CD4-positive, alpha-beta T cell treated with Interleukin-15 for 1 hour (primary cell): Measurements from ENCODE around the gene ANKRD35.
A peak's percentile ranks its signal among the peaks of the same experiment; 100 is the strongest.
"Not testable (repeated sequence)": the region's sequence is repeated elsewhere in the genome, so short reads cannot be mapped to it uniquely, and the experiment has no call there.

Experiments used
- DNase-seq: peaks from one replicate; pipeline ENCODE4 v3.0.0-alpha.2; 2020

Gene ANKRD35

DNA sequence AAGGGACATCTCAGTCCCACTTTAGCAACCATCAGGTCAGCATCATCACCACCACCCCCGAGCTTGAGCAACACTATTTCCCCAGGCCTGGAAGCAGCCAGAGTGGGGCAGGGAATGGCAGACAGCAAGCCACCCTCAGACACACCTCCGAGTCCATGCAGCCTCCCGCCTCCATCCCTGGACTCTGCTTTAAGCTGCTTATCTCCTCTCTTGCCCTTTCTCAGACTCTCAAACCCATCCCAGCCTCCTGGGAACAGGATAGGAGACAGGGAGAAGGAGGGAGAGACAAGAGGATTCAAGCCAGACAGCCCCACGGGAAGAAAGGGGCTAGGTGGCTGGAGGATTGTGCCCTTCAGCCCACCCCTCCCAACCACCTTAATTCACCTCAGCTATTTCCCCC is 28.5 kb downstream of the ANKRD35 start:
- no peak for DNase-seq

DNA sequence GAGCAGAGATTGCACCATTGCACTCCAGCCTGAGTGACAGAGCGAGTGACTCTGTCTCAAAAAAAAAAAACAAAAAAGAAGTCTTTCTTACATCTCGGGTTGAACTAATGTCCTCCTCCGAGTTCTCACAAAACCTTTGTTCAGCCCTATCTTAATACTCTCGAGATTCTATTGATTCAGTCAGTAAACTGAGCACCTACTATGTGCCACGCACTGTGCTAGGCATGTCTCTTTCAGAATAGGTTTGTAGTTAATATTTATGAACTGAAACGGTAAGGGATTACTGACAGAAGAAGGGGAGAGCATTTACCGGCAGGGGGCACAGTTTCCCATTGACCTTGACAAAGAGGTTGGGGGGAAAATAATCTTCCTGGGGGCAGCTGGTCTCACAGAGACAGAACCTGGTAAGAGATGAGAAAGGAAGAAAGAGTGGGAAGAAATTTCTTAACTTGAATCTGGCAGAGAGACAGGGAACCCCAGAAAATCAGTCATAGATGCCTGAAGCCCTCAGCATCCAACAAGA is 30.2 kb downstream of the ANKRD35 start:
- DNase-seq, result no peak

DNA sequence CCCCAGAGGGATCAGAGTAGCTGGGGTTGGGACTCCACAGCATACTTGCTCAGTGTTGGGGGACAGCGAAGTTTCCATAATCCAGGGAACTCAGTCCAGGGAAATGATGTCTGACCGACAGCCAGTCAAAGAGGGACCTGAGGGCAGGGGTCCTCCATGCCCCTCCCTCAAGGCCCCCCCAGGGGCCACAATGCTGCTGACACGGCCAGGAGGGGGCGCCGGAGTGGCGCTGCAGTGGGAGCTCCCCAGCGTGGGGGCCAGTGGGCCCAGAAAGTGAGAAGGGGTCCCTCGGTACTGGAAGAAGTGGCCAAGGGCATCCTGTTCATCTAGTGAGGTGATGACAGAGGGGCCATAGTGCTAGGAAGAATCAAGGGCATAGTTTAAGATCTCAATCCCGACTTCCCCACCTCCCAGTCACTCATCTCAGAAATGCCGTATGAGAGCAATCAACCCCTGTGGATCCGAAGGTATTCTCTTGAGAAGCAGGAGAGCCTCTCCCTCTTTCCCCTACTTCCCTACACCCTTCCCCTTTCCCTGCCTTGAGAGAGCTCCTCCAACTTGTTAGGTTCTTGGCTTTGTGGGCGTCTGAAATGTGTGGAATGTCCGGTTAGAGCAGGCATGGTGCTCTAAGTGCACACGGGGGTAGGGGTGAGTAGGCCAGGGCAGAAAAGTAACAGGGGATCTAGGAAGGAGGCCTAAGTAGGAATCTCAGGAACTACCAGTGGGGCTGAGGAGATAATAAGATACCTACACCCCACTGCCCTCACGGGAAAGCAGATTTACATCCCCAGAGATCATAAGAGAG is 36.1 kb downstream of the ANKRD35 start:
- no peak for DNase-seq

DNA sequence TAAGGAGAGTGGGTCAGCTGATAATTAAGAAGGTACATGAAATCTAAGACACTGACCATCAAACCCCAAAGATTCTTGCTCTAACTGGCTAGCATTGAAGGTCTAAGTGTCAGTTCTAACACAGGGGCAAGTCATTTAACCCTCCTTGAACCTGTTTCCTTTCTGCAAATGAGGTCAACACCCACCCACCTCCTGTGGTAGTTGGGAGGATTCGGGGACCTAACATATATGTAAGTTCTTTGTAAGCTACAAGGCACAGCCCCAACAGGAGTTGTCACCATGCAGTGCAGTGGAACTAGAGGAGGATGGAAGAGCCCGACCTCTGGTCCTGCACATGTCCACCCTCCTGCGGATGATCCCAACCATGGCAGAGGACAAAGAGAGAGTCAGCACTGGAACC is 37.8 kb downstream of the ANKRD35 start:
- no peak for DNase-seq

DNA sequence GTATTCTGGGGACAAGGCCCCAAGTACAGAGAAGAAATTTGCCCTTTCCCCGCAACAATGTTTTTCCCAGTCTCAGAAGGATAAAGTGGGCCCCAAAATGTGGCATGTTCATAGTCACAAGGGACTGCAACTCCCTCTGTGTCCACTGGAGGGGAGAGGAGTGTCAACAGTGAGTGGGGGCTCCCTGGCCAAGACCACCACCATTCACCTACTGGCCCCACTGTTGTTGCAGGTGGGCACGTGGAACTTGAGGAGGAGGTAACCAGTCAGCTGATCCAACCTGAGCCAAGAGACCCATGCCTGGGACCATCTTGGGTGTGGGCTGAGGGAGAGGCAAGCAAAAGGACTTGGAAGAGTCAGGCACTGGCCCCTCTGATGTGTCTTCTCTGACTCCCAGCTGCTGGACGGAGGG is 39.5 kb downstream of the ANKRD35 start:
- DNase-seq, result peak; percentile 24

DNA sequence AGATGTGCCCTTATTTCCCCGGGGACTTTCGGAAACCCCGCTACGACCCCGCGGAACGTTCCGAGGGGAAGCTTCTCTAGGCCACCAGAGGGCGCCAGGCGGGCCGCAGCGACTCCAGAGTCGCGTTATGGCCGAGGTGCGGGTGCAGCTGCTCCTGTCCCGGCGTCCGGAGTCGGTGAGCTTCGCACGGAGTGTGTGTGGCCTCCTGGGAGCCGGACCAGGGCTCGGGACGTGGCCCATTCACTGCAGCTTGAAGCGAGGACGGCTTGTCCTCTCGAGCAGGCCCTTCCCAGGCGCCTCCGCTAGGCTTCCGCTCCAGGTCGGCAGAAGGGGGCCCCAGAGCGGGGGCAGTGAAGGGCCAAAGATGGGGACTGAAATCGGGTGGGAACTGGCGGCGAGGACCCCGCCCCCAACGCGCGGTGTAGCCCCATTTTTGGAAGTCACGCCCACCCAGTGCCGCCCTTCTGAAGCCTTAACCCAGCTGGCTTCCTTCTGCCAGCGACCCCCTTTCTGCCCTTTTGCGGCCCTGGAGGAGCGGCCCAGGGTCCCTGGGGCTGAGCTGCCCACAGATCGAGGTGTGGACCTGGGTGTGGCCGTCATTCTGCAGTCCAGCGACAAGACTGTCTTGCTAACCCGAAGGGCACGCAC is 40.0 kb downstream of the ANKRD35 start, which contains the start of gene NUDT17:
NUDT17 (plus strand) TSS at position 117 of the 648 bp plus-strand sequence; CDS start at position 128, 11 bp downstream.
- DNase-seq, result peak; percentile 72

DNA sequence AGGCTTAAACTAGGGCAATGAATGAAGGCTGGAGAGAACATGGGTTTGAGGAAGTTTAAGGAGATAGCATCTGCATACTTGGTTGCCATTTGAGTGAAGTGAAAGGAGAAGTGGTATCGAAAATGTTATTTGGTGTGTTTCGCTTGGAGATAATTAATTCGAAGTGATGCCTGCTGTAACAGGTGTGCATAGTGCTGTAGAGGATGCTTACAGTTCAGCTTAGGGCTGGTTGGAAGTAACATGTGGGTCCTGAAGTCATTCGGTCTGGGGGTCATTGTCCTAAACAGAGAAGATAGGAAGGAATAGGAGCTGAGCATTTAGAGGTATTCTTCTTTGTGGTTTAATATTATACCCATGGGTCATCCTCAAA is 40.5 kb downstream of the ANKRD35 start:
- no peak for DNase-seq

DNA sequence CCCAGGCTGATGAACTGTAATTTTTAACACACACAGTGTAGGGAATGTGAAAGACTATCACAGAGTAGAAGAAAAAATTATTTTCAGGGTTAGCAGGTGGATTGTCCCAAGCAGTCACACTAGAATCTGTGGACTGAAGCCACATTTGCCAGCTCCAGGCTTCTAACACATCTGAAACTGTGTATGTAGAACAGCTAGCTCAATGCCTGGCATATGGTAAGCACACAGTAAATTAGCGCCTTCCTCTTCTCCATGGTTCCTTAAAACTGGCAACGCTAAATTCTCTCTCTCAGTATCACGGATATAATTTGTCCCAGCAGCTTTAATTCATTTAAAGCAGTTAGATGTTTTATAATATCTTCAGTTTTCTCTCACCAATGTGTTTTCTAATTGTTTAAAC is 42.6 kb downstream of the ANKRD35 start:
- no peak for DNase-seq

DNA sequence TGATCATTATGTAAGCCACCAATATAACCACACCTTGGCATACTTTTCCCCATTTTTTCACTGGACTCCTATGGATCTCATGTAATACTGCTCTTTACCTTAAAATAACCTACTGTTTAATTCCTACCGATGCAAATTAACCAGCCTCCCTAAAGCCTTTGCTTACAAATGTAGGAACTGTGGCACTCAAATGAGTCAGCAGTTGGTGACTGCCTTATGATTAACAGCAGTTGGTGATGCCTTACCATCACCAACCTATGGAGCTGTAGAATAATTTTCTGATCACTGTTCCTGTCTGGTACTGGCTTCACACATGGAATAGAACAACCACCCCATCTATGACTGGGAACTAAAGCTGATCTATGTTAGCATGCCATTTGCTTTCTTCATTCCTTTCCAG is 48.0 kb downstream of the ANKRD35 start:
- no peak for DNase-seq

DNA sequence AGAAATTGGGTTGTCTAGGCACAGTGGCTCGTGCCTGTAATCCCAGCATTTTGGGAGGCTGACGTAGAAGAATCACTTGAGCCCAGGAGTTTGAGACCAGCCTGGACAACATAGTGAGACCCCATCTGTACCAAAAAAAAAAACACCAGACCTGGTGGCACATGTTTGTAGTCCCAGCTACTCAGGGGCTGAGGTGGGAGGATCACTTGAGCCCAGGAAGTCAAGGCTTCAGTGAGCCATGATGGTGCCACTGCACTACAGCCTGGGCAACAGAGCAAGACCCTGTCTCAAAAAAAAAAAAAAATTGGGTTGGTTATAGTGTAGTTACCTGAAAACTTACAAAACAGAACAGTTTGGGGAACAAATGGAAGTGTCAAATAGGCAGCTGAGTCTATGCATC is 54.9 kb downstream of the ANKRD35 start:
- DNase-seq, result not testable (repeated sequence)

DNA sequence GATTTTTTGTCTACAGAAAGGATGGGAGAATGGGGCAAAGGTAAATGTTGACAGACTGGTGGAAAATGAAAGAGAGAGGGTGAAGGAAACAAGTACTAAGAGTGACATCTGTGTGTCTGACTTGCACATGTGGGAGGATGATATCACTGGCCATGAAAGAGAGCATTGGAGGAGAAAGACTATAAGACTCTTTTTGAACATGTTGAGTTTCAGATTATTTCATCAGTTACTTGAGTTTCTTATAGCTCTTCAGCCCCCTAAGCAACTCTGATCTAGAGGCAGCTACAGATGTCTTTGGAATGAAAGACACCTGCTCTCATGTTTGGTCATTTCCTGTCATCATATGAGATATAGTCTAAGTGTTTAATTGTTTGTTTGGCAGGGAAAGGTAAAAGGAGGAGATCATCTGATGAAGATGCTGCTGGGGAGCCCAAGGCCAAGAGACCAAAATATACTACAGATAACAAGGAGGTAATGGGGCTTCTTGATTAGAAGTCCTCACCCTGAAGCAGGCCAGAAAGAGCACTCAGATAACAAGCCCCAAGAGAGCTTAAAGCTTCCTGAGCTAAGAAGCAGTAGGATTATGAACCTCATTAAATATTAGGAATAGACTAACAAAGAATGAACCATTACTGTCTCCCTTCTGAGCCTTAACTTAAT is 57.2 kb downstream of the ANKRD35 start:
- DNase-seq, result no peak

DNA sequence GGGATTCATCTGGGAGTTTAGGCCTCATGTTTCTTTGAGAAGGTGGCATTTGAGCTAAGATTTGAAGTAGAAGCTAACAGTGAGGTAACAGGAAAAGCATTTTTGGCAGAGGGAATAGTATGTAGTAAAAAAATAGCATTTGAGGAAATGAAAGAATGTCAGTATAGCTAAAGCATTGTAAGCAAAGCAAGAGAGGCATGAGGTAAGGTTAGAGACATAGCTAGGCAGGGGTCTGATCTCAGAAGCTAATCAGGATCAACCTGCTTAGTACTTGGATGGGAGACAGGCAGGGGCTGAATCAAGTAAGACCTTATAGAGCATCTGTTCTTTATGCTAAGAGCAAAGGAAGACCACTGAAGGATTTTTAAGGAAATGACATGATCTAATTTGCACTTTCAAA is 57.7 kb downstream of the ANKRD35 start:
- DNase-seq, result no peak

DNA sequence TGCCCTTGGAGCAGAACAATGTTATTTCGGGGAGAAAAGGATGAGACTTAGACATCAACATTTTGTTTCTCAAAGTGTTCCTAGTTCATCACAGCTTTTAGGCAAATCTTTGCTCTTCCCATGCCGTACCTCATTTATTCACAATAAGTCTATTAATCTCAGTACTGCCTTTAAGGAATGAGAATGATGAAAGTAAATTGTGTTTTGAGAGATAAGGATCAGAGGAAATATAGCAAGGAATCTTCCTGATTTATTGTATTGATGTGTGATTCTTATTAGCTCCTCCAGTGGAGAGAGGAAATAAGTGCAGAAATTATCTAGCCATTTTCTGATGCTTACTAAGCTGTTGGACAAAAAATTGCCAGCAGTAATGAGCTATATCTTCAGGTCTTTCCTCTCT is 59.6 kb downstream of the ANKRD35 start:
- DNase-seq, result no peak

DNA sequence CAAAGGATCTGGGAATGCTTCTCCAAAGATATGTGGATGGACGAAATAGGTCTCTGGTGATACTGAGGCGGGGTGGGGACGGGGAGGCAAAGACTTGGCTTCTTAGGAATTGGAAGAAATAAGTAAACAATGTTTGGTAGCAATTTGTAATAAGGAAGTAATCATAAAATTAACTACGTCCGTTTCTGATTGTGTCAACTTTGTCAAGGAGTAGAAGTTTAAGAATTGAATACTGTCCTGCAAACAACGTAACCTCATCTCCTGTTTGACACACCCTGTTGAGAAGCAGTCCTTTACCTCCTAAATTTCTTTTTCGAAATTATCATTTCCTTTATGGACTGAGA is 61.2 kb downstream of the ANKRD35 start:
- no peak for DNase-seq

DNA sequence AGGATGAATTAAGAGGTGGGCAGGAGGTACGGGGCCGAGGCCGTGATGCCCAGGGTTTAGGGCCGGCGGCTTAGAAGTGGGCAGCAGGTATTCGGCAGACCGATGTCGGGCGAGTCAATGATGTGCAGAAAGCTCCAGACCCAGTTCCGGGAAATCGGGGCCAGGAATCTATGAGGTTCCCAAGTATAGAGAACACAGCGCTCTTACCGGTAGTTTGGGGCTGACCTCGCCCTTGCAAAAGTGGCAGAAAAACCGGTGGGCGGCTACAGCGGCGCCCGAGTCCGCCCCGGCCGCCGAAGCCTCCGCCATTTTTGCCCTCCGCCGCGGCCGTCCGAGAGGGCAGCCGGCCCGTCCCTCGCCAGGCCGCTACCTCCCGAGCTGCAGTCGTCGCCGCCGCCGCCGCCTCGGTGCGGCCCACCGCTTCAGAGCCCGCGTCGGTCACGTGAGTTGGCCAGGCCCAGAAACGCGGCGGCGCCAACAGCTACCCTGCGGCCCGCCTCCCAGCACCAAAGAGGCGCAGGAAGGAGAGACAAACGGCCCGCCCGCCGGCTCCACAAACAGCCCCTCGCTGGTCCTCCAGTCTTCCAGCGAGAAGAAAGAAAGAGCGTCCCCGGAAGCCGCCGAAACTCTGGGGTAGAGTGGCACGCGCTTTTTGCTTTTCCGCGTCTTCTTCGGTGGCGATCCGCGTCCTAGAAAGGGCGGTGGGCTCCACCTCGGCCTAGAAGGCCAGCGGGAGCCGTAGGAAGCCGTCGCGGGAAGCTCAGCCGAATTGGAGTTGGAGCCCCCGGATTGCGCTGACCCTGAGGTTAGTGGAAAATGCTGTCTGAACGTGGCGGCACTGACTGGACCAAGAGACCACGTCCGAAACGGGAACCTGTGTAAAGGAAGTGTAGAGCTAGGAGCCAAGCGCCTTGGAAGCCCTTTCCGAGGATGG is 61.8 kb downstream of the ANKRD35 start, which contains the start of the genes POLR3C and RNF115:
POLR3C (plus strand) TSS at position 636 of the 934 bp plus-strand sequence. CDS start 1,577 bp downstream, outside the sequence.
RNF115 (minus strand) TSS at position 531 of the 934 bp plus-strand sequence; CDS start at position 309, 222 bp downstream.
- DNase-seq, result peak; percentile 88

DNA sequence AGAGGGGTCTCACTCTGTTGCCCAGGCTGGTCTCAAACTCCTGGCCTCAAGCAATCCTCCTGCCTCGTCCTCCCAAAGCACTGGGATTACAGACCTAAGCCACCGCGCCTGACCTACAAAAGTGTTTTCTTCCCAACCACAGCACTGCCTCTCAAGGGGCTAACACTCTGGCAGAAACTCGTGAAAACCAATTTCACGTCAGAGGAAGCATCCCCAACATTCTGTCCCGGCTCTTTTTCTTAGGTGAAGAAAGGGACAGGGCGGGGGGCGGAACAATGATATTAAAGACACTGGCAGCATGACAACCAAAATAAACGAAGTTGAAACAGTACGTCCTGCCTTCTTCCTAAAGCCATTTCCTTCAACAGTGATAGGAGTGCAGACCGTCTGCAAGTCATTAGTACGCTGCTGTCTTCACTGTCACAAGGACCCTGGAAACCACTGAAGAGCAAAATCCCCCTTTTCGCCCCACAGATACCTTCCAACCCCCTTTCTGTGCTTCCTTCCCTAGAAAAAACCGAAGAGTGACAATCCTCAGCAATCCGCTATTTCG is 62.8 kb downstream of the ANKRD35 start:
- DNase-seq, result not testable (repeated sequence)

DNA sequence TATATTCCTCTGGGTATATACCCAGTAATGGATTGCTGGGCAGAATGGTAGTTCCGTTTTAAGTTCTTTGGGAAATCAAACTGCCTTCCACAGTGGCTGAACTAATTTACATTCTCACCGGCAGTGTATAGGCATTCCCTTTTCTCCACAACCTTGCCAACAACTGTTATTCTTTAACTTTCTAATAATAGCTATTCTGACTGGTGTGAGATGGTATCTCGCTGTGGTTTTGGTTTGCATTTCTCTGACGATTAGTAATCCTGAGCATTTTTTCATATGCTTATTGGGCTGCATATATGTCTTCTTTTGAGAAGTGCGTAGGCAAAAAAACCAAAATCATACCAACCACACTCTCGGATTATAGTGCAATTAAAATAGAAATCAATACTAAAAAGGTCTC is 67.6 kb downstream of the ANKRD35 start:
- not testable (repeated sequence) for DNase-seq
